ENCODE data around the gene PSEN1. TPM values are rescaled to one million over a fixed set of nuclear protein-coding genes. Genes with fewer than 3 reads are reported as not detected.

The PSEN1 gene
- total RNA-seq, 4 donors from 2014 or later: 21.4 to 49.0 (median 24.5) TPM

DNA sequence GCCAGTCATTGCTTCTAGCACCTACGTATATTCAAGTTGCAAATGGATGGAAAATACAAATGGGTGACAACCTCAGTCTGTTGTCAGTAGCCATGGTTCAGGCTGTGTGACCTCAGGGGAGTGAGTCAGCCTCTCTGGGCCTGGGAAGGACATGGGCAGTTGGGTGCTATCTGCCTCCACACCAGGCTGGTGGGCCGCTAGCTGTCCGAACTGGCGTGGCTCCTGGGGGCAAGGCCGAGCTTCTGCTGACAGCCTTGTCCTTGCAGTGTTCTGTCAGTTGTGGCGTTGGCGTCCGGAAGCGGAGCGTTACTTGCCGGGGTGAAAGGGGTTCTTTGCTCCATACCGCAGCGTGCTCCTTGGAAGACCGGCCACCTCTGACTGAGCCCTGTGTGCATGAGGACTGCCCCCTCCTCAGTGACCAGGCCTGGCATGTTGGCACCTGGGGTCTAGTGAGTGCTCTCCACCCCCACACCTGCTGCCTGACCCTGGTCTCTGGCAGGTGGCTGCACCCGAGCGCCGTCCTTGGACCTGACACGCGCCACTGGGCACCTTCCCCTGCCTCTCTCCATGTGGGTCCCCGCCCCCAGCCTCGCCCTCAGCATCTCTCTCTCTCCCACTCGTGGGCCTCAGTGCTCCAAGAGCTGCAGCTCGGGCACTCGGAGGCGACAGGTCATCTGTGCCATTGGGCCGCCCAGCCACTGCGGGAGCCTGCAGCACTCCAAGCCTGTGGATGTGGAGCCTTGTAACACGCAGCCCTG lies 118.1 kb downstream of the PSEN1 start:
- ATAC-seq (no peak), DNase-seq (no peak)
- intact Hi-C loops (cut with DNase I; ENCODE audit: low total_unique reads): no loop called here
- no peaks in the 10 kb centered on the region for H3K9me3 ChIP-seq
- no peaks in the 10 kb centered on the region for H3K27me3 ChIP-seq
- no peaks in the 10 kb centered on the region for H3K36me3 ChIP-seq
- no peak overlapping the region for H3K27ac ChIP-seq
- H3K4me1 ChIP-seq: no peaks in the 10 kb centered on the region
- no peak overlapping the region for H3K4me3 ChIP-seq
- in situ Hi-C loops (cut with MboI; ENCODE audit: low sequenced_read_pairs in 4 of 4): no loop called here
- TF ChIP-seq, protein P1, sequence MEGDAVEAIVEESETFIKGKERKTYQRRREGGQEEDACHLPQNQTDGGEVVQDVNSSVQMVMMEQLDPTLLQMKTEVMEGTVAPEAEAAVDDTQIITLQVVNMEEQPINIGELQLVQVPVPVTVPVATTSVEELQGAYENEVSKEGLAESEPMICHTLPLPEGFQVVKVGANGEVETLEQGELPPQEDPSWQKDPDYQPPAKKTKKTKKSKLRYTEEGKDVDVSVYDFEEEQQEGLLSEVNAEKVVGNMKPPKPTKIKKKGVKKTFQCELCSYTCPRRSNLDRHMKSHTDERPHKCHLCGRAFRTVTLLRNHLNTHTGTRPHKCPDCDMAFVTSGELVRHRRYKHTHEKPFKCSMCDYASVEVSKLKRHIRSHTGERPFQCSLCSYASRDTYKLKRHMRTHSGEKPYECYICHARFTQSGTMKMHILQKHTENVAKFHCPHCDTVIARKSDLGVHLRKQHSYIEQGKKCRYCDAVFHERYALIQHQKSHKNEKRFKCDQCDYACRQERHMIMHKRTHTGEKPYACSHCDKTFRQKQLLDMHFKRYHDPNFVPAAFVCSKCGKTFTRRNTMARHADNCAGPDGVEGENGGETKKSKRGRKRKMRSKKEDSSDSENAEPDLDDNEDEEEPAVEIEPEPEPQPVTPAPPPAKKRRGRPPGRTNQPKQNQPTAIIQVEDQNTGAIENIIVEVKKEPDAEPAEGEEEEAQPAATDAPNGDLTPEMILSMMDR (IDR thresholded peaks at IDR 0.05 in 4 of 5, conservative IDR thresholded peaks at IDR 0.05 in 1 of 5): no peak

DNA sequence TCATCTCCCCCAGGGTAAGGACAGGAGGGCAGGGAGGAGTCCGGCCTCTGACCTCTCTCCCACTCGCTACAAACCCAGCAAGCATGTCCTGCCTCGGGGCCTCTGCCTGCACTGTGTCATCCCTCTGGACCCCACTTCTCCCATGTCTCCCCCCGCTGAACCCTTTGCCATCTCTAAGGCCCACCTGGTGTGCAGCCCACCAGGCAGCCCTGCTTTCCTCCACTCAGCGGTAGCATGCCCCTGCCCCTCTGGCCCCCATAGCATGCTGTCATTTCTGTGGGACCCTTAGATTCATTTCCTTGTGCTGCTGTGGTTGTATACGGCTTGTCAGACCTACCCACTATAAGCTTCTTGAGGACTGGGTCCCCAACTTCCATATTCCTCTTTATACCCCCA lies 118.7 kb downstream of the PSEN1 start:
- H3K9me3 ChIP-seq: no peaks in the 10 kb centered on the region
- H3K27me3 ChIP-seq: no peaks in the 10 kb centered on the region
- intact Hi-C loops (cut with DNase I; ENCODE audit: low total_unique reads): no loop called here
- no peaks in the 10 kb centered on the region for H3K4me1 ChIP-seq
- no peaks in the 10 kb centered on the region for H3K36me3 ChIP-seq
- DNase-seq: no peak
- ATAC-seq: no peak
- TF ChIP-seq, protein P1 (IDR thresholded peaks at IDR 0.05 in 4 of 5, conservative IDR thresholded peaks at IDR 0.05 in 1 of 5): no peak
- no peak for TF ChIP-seq POLR2A (IDR thresholded peaks at IDR 0.05)
- in situ Hi-C loops (cut with MboI; ENCODE audit: low sequenced_read_pairs in 4 of 4): no loop called here
- no peak overlapping the region for H3K27ac ChIP-seq
- no peak overlapping the region for H3K4me3 ChIP-seq

DNA sequence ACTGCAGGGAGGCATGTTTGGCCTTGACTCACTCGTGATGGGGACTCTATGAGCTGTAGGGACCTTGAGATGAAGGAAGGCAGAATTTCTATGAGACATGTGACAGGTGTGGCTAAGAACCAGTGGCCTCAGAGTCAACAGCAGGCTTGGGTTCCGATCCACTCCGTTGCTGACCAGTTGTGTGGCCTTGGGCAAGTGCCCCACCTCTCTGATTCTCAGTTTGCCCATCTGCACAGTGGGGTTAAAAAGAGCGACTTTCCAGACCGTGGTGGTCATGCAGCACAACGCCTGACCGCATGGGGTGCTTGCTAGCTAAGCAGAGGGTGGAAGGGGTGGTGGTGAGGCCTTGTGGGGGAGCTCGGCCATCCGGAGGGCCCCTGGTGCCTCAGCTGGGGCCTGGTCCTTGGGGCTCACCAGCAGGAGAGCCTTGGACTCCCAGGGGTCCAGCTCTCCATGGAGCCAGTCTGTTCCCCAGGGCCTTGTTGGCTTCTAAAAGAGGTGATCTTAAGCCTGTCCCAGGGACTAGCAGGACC lies 119.5 kb downstream of the PSEN1 start:
- no peaks in the 10 kb centered on the region for H3K9me3 ChIP-seq
- TF ChIP-seq, protein P1 (IDR thresholded peaks at IDR 0.05 in 4 of 5, conservative IDR thresholded peaks at IDR 0.05 in 1 of 5): no peak
- no peak for TF ChIP-seq POLR2A (IDR thresholded peaks at IDR 0.05)
- DNase-seq: no peak
- in situ Hi-C loops (cut with MboI; ENCODE audit: low sequenced_read_pairs in 4 of 4): no loop called here
- H3K27ac ChIP-seq: no peak overlapping the region
- no peaks in the 10 kb centered on the region for H3K27me3 ChIP-seq
- H3K4me1 ChIP-seq: no peaks in the 10 kb centered on the region
- no peak overlapping the region for H3K4me3 ChIP-seq
- intact Hi-C loops (cut with DNase I; ENCODE audit: low total_unique reads): no loop called here
- no peak for ATAC-seq
- no peaks in the 10 kb centered on the region for H3K36me3 ChIP-seq

DNA sequence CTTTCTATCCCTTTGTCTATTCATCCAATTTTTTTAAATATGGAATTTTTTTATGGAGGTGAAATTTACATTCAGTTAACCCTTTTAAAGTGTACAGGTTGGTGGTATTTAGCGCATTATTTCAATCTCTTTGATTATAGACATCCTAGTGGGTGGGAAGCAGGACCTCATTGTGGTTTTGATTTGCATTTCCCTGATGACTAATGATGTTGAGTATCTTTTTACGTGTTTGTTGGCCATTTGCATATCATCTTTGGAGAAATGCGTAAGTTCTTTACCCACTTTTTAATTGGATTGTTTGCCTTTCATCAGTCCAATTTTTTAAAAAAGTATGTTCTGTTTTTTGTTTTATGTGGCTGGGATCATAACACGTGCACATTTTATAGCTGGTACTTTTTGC lies 121.8 kb downstream of the PSEN1 start:
- Histone ChIP-seq H3K4me3 (no peak overlapping the region), H3K27ac (no peak overlapping the region), H3K36me3 (no peaks in the 10 kb centered on the region), H3K9me3 (no peaks in the 10 kb centered on the region), H3K4me1 (no peaks in the 10 kb centered on the region), H3K27me3 (no peaks in the 10 kb centered on the region)
- DNase-seq: no peak
- TF ChIP-seq, protein P1 (IDR thresholded peaks at IDR 0.05 in 4 of 5, conservative IDR thresholded peaks at IDR 0.05 in 1 of 5): no peak
- no peak for TF ChIP-seq POLR2A (IDR thresholded peaks at IDR 0.05)
- ATAC-seq: no peak
- in situ Hi-C loops (cut with MboI; ENCODE audit: low sequenced_read_pairs in 4 of 4) (no loop called here), intact Hi-C loops (cut with DNase I; ENCODE audit: low total_unique reads) (no loop called here)
